Spleen (tissue), 7 donors: ENCODE results near the gene EXOC4.

Source experiments
- POLR2AphosphoS5 ChIP-seq, 3 donors: sonication (generic); formaldehyde crosslinking; IDR thresholded peaks; one replicate each; pipeline ENCODE4 v1.5.1; 2017; ENCODE audit warnings: antibody characterized with exemption in 3 of 3
- TF ChIP-seq, protein P1 (sequence below), 11 experiments: fragments of 200-600 bp in 7 of 11; fragments of 450-650 bp in 4 of 11; sonication (generic) in 4 of 11; IDR thresholded peaks in 8 of 11; conservative IDR thresholded peaks in 3 of 11; 1 replicate in 7 of 11; 2 replicates in 4 of 11; pipeline versions ENCODE4 v1.4.0 to v1.8.0; 2016 to 2021; ENCODE audit warnings: antibody characterized with exemption in 11 of 11, inconsistent platforms in 4 of 11, mild to moderate bottlenecking in 1 of 11
- donor health status: DM: no; HTN: no; CAD: no; lungs with moderate emphysema.
- donor health status: DM: no; HTN: no; CAD: no.
- donor health status: DM: no; HTN: no; CAD: no.

GRCh38 chr7:134037991-134038390 lies 785.1 kb downstream of the EXOC4 start:
- TF ChIP-seq, protein P1, sequence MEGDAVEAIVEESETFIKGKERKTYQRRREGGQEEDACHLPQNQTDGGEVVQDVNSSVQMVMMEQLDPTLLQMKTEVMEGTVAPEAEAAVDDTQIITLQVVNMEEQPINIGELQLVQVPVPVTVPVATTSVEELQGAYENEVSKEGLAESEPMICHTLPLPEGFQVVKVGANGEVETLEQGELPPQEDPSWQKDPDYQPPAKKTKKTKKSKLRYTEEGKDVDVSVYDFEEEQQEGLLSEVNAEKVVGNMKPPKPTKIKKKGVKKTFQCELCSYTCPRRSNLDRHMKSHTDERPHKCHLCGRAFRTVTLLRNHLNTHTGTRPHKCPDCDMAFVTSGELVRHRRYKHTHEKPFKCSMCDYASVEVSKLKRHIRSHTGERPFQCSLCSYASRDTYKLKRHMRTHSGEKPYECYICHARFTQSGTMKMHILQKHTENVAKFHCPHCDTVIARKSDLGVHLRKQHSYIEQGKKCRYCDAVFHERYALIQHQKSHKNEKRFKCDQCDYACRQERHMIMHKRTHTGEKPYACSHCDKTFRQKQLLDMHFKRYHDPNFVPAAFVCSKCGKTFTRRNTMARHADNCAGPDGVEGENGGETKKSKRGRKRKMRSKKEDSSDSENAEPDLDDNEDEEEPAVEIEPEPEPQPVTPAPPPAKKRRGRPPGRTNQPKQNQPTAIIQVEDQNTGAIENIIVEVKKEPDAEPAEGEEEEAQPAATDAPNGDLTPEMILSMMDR (IDR thresholded peaks at IDR 0.05 in 8 of 11, conservative IDR thresholded peaks at IDR 0.05 in 3 of 11) = no peak
- no peak for TF ChIP-seq POLR2AphosphoS5 (IDR thresholded peaks at IDR 0.05)
